Esophagus squamous epithelium (tissue), 5 donors: ENCODE measurements around the gene IL32. TPM values are rescaled to one million over a fixed set of nuclear protein-coding genes. Genes with fewer than 3 reads are reported as not detected.

Experiments
- DNase-seq: peaks from one replicate; lab custom pipeline; 2025; lab: John Stamatoyannopoulos, UW
- H3K27ac ChIP-seq, 4 donors: fragments of 200-600 bp; sonication (generic); one replicate each; pipeline ENCODE4 v1.5.1; 2016 to 2019; ENCODE audit warnings: mild to moderate bottlenecking in 1 of 4
- H3K27me3 ChIP-seq, 4 donors: fragments of 200-600 bp; sonication (generic); 1 replicate in 3 of 4; 2 replicates in 1 of 4; pipeline versions ENCODE4 v1.5.1 to v1.6.0; 2017 to 2021; ENCODE audit warnings: antibody characterized with exemption in 1 of 4
- H3K36me3 ChIP-seq, 3 donors: fragments of 200-600 bp; sonication (generic); one replicate each; pipeline ENCODE4 v1.5.1; 2016 to 2019
- H3K4me1 ChIP-seq, 3 donors: fragments of 200-600 bp; sonication (generic); one replicate each; pipeline ENCODE4 v1.5.1; 2017 to 2019
- H3K4me3 ChIP-seq, 4 donors: fragments of 200-600 bp; sonication (generic); 1 replicate in 3 of 4; 2 replicates in 1 of 4; pipeline ENCODE4 v1.5.1; 2016 to 2019; ENCODE audit warnings: mild to moderate bottlenecking in 2 of 4, moderate library complexity in 1 of 4
- H3K9me3 ChIP-seq, 3 donors: fragments of 200-600 bp; sonication (generic); one replicate each; pipeline ENCODE4 v1.5.1; 2016 to 2019
- POLR2A ChIP-seq, 4 donors: fragments of 450-650 bp; IDR thresholded peaks; one replicate each; pipeline ENCODE4 v1.6.1; 2017; ENCODE audit warnings: antibody characterized with exemption in 4 of 4, mild to moderate bottlenecking in 4 of 4, moderate library complexity in 3 of 4
- WGBS, 2 donors: methylation state at CpG; one replicate each; pipeline ENCODE4 v1.1.5; 2018; 5-methylcytosine and 5-hydroxymethylcytosine counted together
- intact Hi-C: fragments of 100-400 bp; cut with DNase I; formaldehyde crosslinking; loops from one replicate; pipeline ENCODE4 v1.15.0; 2022
- total RNA-seq, 4 donors: library from RNA; depleted of rRNA; stranded (reverse); fragments of >200 nt; gene quantifications; one replicate each; pipeline ENCODE4 v1.1.0, GENCODE V29; 2016
- TF ChIP-seq, protein P1 (sequence below), 6 experiments: fragments of 450-650 bp in 4 of 6; fragments of 200-600 bp in 2 of 6; sonication (generic) in 2 of 6; IDR thresholded peaks; one replicate each; pipeline ENCODE4 v1.5.1; 2016 to 2019; ENCODE audit warnings: antibody characterized with exemption in 6 of 6, mild to moderate bottlenecking in 4 of 6, moderate library complexity in 4 of 6
- donor health status: DM: yes; HTN: yes; CAD: no.

Gene IL32
- total RNA-seq, 4 donors from 2014 or later = 4.6 to 31.7 (median 17.3) TPM

DNA sequence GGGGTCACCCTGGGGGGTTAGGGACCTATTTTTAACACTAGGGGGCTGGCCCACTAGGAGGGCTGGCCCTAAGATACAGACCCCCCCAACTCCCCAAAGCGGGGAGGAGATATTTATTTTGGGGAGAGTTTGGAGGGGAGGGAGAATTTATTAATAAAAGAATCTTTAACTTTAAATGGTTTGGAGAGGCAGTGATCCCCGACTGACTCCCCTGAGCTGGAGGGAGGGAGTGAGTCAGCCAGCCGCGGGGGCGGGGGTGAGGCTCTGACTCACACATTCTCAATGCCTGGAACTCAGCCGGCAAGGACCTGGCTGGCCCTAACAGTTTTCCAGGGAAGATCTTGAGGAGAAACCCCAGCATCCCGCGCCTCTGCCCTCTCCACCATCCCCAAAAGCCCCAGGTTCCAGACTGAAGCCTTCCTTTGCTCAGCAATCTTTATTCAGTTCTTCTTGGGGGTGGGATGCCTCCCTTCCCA is 43.2 kb upstream of the IL32 start:
- Histone ChIP-seq H3K4me1 (peaks cover 41 to 77% (median 45%) of the 10 kb centered on the region in 3 donors), H3K9me3 (no peaks in the 10 kb centered on the region), H3K27me3 (peaks cover 0 to 23% (median 4%) of the 10 kb centered on the region in 4 donors), H3K36me3 (peaks cover 4 to 21% (median 7%) of the 10 kb centered on the region in 3 donors), H3K27ac (peak overlapping the region; percentile 92 to 98 (median 96)), H3K4me3 (peak overlapping the region in 3 of 4 donors; percentile 67 to 79 (median 79))
- no peak for TF ChIP-seq POLR2A (IDR thresholded peaks at IDR 0.05)
- TF ChIP-seq, protein P1, sequence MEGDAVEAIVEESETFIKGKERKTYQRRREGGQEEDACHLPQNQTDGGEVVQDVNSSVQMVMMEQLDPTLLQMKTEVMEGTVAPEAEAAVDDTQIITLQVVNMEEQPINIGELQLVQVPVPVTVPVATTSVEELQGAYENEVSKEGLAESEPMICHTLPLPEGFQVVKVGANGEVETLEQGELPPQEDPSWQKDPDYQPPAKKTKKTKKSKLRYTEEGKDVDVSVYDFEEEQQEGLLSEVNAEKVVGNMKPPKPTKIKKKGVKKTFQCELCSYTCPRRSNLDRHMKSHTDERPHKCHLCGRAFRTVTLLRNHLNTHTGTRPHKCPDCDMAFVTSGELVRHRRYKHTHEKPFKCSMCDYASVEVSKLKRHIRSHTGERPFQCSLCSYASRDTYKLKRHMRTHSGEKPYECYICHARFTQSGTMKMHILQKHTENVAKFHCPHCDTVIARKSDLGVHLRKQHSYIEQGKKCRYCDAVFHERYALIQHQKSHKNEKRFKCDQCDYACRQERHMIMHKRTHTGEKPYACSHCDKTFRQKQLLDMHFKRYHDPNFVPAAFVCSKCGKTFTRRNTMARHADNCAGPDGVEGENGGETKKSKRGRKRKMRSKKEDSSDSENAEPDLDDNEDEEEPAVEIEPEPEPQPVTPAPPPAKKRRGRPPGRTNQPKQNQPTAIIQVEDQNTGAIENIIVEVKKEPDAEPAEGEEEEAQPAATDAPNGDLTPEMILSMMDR (IDR thresholded peaks at IDR 0.05) = no peak
- intact Hi-C loops = no loop called here
- WGBS, 2 donors = 12 to 16% methylated on average over 6 to 8 of the region's 8 CpGs
- no peak for DNase-seq

DNA sequence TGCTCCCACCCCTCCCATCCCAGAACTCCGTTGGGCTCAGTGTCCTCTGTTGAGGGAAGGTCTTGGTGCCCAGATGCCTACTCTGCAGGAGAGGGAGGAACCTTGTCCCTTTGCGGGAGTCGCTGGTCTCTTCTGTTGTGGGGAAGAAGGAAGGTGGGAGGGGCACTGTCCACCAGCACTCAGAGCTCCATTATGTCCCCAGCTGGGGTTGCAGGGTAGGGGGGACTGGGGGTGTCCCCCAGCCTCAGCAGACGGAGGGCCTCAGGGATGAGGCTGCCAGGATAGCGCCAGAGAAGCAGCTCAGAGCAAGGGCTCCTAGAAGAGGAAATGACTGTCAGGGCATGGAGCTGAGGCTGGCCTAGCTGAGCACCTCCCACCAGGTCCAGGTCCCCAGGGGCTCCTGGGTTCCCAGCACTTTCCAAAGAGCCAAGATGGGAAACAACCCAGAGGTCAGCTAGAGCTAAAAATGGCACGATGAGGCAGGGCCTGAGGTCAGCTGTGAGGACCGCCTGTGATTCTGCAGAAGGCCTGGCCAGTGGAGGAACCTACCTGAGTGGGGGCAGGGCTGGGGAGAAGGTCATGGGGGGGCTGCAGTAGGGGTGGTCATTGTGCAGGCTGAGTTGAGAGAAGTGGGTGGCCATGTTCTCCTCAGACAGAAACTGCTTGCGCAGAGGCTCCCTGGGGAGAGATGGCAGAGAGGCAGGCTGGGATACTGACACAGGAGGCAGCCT is 42.6 kb upstream of the IL32 start:
- peak overlapping the region; percentile 92 to 98 (median 96) for H3K27ac ChIP-seq
- H3K4me3 ChIP-seq = peak overlapping the region in 3 of 4 donors; percentile 65 to 79 (median 79)
- TF ChIP-seq, protein P1 (IDR thresholded peaks at IDR 0.05) = no peak
- no peak for TF ChIP-seq POLR2A (IDR thresholded peaks at IDR 0.05)
- WGBS, 2 donors = 10 to 24% methylated on average over 2 to 3 of the region's 8 CpGs
- intact Hi-C loops = no loop called here
- peaks cover 5 to 27% (median 9%) of the 10 kb centered on the region in 3 donors for H3K36me3 ChIP-seq
- DNase-seq = no peak
- H3K4me1 ChIP-seq = peaks cover 41 to 76% (median 46%) of the 10 kb centered on the region in 3 donors
- H3K27me3 ChIP-seq = peaks cover 0 to 17% (median 2%) of the 10 kb centered on the region in 4 donors
- no peaks in the 10 kb centered on the region for H3K9me3 ChIP-seq

- H3K4me3 ChIP-seq = peak overlapping the region; percentile 42 to 79 (median 72)
- intact Hi-C loops = no loop called here
- DNase-seq = no peak
- peaks cover 5 to 29% (median 9%) of the 10 kb centered on the region in 3 donors for H3K36me3 ChIP-seq
- no peak for TF ChIP-seq POLR2A (IDR thresholded peaks at IDR 0.05)
- TF ChIP-seq, protein P1 (IDR thresholded peaks at IDR 0.05) = no peak
- peak overlapping the region; percentile 92 to 98 (median 96) for H3K27ac ChIP-seq
- peaks cover 42 to 76% (median 51%) of the 10 kb centered on the region in 3 donors for H3K4me1 ChIP-seq
- H3K9me3 ChIP-seq = no peaks in the 10 kb centered on the region
- WGBS, 2 donors = 11 to 20% methylated on average over 3 of the region's 6 CpGs
- peaks cover 0 to 13% (median 0%) of the 10 kb centered on the region in 4 donors for H3K27me3 ChIP-seq
Observed at GRCh38 chr16:3023415-3023668, 42.1 kb upstream of the IL32 start.

DNA sequence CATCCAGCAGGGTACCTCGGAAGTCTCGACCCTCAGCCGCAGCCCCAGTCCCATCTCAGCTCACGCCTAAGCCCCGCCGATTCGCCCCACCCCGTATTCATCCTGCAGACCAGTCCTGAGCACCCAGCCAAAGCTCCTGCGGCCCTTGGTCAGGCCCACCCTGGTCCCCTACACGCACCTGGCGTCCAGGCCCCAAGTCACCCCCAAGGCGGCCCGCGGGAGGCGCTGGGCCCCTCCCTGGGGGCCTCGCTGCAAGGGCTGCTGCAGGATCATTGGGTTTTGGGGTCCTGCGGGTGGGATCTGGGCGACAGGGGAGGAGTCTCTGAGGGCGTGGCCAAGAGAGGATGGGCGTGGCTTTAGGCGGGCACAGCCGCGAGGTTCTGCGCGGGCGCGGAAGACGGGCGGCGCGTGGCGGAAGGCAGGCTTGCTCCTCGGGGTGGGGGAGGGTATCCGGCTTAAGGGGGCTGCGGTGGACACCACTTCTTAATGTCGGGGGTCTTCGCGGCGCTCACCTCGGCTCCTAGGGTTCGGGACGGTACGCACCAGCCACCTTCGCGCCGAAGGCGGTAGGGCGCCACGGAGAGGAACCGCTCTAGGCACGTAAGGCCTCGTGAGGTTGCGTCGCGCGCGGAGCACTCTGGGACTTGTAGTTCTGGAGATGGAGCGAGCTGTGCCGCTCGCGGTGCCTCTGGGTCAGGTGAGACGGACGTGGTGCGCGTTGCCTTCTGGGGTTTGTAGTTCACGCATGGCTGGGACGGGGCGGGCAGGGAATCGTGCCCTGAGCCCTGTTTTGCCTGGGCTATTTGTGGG is 41.6 kb upstream of the IL32 start, which contains the start of the genes HCFC1R1 and THOC6:
TSS of gene HCFC1R1 (minus strand) at position 274 of the 810 bp plus-strand sequence. CDS start at position 273, 1 bp downstream.
TSS of gene THOC6 (plus strand) at position 367 of the 810 bp plus-strand sequence. CDS start at position 659, 292 bp downstream.
- H3K4me1 ChIP-seq = peaks cover 48 to 77% (median 55%) of the 10 kb centered on the region in 3 donors
- H3K27ac ChIP-seq = peak within 1 kb of the TSS; percentile 92 to 98 (median 96)
- H3K4me3 ChIP-seq = peak within 1 kb of the TSS; percentile 42 to 79 (median 72)
- TF ChIP-seq, protein P1 (IDR thresholded peaks at IDR 0.05) = peak in 2 of 6 experiments; percentile 2 to 33
- TF ChIP-seq POLR2A (IDR thresholded peaks at IDR 0.05) = peak in 2 of 4 donors; percentile 62 to 66
- H3K36me3 ChIP-seq = peaks cover 5 to 29% (median 9%) of the 10 kb centered on the region in 3 donors
- peak; percentile 93 for DNase-seq
- 0 to 1% methylated on average over 19 to 27 of the region's 69 CpGs for WGBS, 2 donors
- peaks cover 0 to 13% (median 0%) of the 10 kb centered on the region in 4 donors for H3K27me3 ChIP-seq
- no peaks in the 10 kb centered on the region for H3K9me3 ChIP-seq
- intact Hi-C loops = no loop called here
